Stimulated activated CD4-positive, alpha-beta T cell treated with anti-CD3 and anti-CD28 coated beads, Interleukin-4, amount 100 ng/mL, for 1 hour (primary cell): ENCODE data around the gene FAM50A.

Source experiments
- DNase-seq: peaks from one replicate; pipeline ENCODE4 v3.0.0-alpha.2; 2020

Gene FAM50A

DNA sequence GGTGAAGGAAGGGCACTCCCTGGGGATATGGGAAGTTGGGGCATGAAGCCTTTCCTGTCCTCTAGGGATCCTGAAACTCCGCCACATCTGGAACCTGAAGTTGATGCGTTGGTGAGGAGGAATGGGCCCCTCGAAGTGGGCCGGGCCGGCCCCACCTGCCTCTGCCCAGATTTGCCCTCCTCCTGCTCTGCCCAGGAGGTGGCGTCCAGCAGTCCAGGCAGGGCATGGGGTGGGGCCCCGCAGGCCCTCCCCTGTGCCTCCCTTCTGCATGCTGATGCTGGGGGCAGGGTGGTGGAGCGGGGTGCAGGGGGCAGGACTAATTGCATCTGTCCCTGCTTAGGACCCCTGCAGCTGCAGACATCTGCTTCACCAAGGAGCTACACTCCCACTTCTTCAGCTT is 30.8 kb upstream of the FAM50A start:
- DNase-seq, result no peak

GRCh38 chrX:154417157-154417556 is 26.8 kb upstream of the FAM50A start:
- DNase-seq, result no peak

- DNase-seq, result no peak
These were observed 24.8 kb upstream of the FAM50A start for GRCh38 chrX:154419189-154419588.

DNA sequence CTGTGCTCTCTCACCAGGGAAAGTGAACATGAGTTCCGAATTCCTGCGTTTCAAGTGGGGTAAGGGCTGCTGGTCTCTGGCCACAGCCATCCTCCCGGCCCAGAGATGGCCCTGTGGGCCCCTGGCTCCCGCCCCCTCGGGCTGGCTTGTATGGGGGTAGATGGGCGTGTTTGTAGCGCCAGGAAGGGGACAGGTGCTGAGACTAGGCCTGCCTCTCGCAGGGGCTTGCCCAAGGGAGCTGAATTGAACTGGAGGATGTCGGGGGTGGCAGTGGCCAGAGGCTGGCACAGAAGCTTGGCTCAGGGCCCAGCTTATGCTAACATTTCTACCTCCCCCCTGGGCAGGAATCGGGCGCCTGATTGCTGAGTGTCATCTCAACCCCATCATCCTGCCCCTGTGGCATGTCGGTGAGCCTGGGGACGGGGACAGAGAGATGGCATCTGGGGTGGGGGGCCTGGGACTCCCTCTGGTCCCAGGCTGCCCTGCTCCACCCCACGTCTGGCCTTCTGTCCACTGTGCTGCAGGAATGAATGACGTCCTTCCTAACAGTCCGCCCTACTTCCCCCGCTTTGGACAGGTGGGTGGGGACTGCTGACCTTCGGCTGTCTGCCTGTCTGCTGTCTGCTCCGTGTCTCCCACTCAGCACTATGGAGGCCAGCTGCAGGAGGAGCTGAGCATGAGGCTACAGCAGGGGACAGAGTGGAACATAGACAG is 24.1 kb upstream of the FAM50A start:
- no peak for DNase-seq

- no peak for DNase-seq
These were observed 23.6 kb upstream of the FAM50A start for GRCh38 chrX:154420402-154420756.

GRCh38 chrX:154426916-154427770 is 16.8 kb upstream of the FAM50A start:
- no peak for DNase-seq

DNA sequence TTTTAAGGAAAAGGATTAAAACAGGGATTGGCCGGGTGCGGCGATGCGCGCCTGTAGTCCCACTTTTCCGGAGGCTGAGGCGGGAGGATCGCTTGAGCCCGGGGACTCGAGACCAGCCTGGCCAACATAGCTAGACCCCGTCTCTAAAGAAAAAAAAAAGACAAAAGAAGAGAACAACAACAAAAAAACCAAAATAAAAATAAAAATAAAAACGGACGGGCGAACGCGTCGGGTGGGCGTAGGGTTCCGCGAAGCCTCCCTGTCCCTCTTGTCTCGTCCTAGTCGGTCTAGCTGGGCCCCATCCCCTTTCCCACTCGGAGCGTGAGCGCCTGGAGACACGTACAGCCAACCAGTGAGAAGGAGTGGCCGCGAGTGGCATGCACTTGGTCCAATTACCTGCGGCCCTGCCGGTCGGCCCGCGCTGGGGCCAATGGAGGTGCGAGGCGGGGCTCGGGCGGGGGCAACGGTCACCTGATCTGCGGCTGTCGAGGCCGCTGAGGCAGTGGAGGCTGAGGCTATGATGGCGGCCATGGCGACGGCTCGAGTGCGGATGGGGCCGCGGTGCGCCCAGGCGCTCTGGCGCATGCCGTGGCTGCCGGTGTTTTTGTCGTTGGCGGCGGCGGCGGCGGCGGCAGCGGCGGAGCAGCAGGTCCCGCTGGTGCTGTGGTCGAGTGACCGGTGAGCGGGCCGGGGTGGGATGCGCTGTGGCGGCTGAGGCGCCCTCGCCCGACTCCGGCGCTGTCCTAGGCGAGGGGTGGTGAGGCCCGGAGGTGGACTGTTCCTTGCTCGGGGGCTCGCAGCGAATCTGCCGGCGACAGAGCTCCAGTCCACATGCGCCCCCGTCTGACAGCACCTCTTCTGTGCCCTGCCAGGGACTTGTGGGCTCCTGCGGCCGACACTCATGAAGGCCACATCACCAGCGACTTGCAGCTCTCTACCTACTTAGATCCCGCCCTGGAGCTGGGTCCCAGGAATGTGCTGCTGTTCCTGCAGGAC is 15.5 kb upstream of the FAM50A start, which contains the start of gene ATP6AP1:
TSS of gene ATP6AP1 (plus strand) at position 502 of the 996 bp plus-strand sequence. CDS start at position 518, 16 bp downstream.
- DNase-seq, result peak; percentile 86

GRCh38 chrX:154429711-154430110 is 14.2 kb upstream of the FAM50A start:
- DNase-seq, result no peak

- no peak for DNase-seq
These were observed 13.5 kb upstream of the FAM50A start for GRCh38 chrX:154430479-154430878.

- DNase-seq, result no peak
These were observed 13.0 kb upstream of the FAM50A start for GRCh38 chrX:154430916-154431315.

GRCh38 chrX:154431341-154431740 is 12.6 kb upstream of the FAM50A start:
- DNase-seq, result no peak

- DNase-seq, result no peak
These were observed 11.7 kb upstream of the FAM50A start for GRCh38 chrX:154432210-154432609.

- DNase-seq, result no peak
These were observed 10.3 kb upstream of the FAM50A start for GRCh38 chrX:154433605-154434004.

GRCh38 chrX:154434394-154435168 is 9.4 kb upstream of the FAM50A start:
- no peak for DNase-seq

GRCh38 chrX:154435171-154435733 is 8.7 kb upstream of the FAM50A start:
- DNase-seq, result no peak

DNA sequence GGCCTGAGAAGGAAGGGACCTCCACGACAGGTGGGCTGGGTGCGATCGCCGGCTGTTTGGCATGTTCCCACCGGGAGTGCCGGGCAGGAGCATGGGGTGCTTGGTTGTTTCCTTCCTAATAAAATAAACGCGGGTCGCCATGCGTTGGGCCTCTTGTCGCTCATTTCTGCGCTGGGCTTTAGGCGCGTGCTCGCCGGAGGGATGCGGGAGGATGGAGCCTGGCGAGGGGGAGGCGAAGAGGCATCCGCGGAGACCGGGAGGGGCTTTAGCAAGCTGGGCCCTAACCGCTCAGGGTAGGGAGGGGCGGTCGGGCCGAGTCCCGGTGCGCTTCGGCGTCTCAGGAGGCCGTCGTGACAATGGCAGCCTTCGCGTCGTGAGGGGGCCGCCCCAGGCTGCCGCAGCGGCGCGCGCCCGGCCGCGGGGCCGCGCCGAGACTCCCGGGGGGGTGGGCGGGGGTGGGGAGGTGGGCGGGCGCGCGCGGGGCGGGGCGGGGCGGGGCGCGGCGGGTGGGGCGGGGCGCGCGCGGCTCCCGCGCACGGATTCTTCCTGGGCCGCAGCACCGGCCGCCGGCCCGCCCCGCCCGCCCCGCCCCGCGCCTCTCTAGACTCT is 7.5 kb upstream of the FAM50A start:
- DNase-seq, result peak; percentile 52

GRCh38 chrX:154436983-154437752 is 6.8 kb upstream of the FAM50A start, which contains the start of gene GDI1:
TSS of gene GDI1 (plus strand) at chrX:154437154. CDS start at chrX:154437255, 101 bp downstream.
- peak; percentile 62 for DNase-seq

DNA sequence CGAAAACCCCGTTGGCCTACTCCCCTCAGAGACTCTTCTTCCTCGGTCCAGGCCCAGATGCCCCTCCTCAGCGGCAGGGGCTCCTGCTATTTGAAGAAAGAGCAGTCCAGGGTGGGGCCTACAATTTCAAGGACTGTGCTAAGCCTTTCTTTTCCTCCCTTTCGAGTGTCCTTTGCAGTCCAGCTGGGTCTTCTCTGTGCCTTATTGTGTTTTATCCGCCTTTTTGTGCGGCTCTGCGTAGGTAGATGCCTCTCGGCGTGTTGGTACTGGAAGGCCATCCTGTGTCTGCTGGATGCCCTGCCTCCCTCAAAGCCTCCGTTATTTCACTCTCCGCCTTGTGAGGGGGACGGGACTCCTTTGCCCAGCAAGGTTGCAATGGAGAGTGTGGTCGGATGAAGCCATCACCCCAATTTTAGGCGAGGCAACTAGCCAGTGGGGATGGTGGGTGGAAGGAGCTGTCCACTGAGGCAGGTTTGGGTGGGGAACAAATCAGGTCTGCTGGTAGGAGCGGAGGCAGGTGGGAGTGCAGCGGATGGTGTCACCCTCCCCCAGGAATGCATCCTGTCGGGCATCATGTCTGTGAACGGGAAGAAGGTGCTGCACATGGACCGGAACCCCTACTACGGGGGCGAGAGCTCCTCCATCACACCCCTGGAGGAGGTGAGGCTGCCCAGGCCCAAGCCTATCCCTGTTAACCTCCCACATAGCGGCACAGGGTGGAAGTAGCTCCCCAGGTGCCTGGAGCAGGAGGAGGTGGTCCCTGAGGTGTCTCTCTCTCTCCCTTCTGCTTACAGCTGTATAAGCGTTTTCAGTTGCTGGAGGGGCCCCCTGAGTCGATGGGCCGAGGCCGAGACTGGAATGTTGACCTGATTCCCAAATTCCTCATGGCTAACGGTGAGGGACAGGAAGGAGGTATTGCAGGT is 5.7 kb upstream of the FAM50A start:
- DNase-seq, result no peak

DNA sequence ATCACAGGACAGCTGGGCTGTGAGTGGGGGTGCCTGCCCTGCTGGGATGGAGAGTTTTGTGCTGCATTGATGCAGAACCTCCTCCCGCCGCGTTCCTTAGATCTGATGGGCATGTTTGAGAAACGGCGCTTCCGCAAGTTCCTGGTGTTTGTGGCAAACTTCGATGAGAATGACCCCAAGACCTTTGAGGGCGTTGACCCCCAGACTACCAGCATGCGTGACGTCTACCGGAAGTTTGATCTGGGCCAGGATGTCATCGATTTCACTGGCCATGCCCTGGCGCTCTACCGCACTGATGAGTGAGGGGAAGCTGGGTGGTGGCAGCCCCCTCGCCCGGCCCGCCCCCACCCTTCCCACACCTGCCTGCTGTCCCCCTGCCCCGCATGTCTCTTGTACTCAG is 4.1 kb upstream of the FAM50A start:
- DNase-seq, result no peak
